ENCODE data around the gene TSHZ3.

TSHZ3 gene

DNA sequence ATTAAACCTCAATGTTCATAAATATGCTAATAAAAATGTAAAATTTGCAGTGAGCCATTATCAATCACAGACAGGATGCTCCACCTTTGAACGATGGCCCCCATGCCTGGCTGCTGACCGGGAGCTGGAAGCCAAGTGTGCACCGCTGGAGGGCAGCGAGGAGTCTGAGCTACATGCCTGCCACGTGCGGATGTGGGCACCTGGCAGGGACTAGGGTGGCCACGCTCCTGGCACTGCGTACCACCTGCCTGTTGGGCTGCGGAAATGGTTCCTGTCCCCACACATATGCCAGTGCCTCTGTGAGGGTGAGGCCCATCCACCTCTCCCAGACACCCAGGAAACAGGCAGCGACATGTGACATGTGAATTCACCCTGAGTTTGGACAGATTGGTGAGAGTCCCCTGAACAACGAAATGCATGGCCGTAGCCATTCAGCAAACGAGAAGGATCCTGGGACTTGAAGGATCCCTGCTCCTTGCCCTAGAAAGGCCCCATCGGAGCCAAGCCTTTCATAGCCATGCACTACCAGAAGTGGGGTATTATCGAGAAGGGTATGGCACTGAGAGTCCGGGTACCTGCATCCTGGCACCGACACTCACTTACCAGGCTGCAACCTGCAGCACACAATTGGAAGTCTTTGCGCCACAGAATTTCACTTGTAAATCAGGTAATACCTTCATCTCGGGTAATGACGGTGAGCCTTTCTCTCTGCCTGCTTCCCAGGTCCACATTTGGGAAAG is 35.8 kb downstream of the TSHZ3 start:
- no peak for DNase-seq (ENCODE audit: low read depth, low spot score)

- no peak for DNase-seq (ENCODE audit: low read depth, low spot score)
Observed at GRCh38 chr19:31312677-31313244, 36.5 kb downstream of the TSHZ3 start.

DNA sequence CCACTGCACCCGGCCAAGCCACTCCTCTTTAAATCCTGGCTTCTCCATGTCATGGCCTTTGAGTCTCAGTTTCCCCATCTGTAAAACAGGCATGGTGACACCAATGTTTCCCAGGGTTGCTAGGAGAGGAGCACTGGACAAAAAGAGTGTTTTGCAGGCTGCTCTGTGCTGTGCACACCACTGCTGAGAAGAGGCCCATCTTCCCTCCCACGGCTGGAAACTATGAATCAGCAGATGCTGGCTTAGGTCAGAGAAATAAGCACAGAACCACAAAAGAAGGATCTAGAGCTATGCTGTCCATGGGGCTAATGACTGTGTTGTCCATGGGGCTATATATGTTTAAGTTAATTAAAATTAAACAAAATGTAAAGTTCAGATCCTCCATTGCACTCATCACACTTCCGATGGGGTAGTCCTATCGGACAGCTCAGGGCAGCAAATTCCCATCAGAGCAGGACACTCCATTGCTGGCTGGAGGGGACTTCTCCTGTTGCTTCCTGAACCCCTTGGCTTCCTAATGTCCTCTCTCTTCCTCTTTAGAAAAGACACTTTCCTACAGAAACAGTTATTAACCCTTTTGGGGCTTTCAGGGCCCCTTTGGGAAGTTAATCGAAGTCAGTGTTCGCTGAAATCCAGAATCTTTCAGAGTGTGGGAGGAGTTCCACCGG is 37.1 kb downstream of the TSHZ3 start:
- DNase-seq (ENCODE audit: low read depth, low spot score), result peak; percentile 59

DNA sequence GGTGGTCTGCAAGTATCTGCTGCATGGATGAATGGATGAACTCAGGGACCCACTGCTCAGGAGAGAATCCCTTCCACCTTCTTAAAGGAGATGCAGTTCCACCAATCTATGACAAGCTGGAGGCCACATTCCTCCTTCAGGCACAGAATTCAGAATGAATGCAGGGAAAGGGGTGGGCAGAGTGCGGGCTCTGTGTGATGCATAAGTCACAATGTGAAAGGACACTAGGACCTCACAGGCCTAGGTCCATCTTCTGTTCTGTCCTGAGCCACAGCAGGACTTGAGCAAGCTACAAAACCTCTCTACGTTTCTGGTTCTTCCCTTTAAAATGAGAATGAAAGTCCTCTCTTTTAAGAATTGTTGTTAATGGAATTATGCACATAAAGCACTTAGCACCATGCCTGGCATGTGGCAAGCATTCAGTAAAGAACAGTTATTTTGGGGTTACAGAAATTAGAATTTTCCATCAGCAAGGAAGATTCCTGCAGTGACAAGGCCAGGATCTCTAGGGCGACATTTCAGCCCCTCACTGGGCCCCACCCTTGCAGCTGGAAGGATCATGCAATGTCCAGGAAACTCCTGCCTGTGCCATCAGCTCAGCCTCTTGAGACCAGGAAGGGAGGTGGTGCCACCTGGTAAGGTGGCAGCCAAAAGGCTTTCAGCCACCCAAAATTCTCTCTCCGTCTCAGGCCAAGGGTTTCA is 38.7 kb downstream of the TSHZ3 start:
- DNase-seq (ENCODE audit: low read depth, low spot score), result no peak

- DNase-seq (ENCODE audit: low read depth, low spot score), result no peak
Observed at GRCh38 chr19:31308781-31309180, 40.5 kb downstream of the TSHZ3 start.

DNA sequence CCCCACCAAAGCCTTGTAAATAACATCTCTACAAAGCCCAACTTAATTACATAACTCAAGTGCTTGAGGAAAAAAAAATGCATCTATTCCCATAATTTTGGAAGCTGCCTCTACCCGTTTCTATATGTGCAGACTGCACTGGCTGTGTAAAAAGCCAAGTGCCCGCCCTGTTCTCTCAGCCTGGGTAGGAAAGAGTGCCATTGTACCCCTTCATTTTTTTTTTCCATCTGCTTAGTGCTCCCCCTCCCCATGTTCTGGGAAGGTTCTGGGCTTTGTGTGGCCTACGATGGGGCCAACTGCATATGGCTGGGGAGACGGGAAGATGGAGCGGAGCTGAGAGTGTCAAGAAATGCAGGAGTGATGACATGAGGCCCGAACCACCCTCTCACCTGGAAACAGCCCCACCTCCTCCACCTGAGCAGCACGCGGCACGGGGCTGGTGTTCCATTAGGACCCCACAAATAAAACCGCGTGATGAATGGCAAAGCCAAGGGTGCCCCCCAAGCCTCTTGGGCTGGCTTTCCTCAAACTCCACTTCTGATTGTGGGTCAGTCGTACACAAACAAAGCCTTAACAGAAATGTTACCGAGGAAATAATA is 42.1 kb downstream of the TSHZ3 start:
- DNase-seq (ENCODE audit: low read depth, low spot score), result no peak

- DNase-seq (ENCODE audit: low read depth, low spot score), result no peak
Observed at GRCh38 chr19:31306006-31306753, 43.1 kb downstream of the TSHZ3 start.

DNA sequence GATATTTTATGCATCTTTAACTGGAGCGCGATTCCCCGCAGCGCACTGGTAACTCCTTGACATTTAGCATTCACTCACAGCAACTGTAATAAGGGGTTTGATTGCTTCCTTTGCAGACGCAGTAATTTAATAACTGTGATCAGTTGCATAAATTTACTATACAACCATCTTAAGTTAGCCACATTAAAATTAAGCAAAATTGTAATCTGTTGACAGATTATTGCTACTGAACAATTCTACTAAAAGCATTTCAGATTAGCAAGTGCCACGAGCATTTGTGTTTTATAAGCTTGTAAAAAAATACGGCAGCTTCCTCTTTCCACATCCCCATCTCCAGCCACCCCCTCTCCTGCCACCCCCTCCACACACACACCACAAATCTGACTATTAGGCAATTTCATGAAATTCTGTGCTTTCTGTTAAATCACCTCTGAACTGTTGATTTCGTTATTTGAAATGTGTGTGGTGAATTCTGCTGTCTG is 44.4 kb downstream of the TSHZ3 start:
- no peak for DNase-seq (ENCODE audit: low read depth, low spot score)

DNA sequence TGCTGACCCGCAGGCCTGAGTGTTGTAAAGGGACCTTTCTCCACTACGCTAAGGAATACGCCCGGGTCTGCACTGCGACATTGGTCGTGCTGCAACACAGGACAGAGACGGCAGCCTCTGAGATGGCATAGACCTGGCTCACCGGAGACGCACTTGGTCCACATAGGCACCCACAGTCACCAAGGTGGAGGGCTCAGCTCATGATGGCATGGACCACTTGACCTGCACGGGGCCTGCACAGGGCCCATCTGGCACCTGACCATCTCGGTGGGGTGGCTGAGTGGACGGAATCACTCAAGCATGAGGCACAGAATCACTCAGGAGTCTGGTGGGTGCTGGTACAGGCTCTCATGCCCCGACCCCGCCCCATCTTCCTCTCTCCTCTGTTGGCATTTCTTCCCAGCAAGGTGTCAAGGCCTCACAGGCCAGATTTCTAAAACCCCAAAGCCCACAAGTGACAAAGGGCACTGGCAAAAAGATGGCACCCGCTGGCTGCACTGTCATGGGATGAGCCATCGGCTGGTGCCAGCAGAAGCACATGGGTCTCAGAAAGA is 45.9 kb downstream of the TSHZ3 start:
- DNase-seq (ENCODE audit: low read depth, low spot score), result no peak

DNA sequence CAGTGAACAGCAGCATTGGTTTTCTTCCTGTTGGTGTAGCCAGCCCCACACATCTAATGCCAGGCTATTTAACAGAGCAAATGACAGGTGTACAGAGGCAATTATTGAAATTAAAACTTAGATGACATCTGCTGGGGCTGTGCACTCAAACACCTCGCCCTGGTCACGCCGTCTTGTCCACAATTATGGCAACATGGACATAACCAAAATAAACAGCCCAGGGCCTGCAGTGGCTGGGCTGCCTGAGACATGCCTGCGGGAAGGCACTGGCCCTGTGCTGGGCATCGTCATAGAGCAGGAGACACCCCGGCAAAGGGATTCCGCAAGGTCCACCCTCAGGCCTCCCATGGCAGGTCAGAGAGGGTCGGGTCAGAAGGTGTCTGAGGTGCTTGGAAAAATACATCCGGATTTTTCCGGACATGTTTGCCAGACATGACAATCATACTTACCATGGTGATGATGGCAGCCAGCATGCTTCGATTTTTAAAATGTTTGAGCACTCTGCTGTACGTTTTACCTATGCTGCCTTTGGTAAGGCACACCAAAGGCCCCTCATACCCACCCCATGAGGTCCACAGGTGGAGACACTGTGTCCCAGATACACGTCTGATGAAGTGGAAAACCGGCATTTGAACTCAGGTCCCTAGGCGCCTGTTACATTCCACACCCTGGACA is 47.8 kb downstream of the TSHZ3 start:
- no peak for DNase-seq (ENCODE audit: low read depth, low spot score)

GRCh38 chr19:31300422-31300821 is 48.8 kb downstream of the TSHZ3 start:
- no peak for DNase-seq (ENCODE audit: low read depth, low spot score)

DNA sequence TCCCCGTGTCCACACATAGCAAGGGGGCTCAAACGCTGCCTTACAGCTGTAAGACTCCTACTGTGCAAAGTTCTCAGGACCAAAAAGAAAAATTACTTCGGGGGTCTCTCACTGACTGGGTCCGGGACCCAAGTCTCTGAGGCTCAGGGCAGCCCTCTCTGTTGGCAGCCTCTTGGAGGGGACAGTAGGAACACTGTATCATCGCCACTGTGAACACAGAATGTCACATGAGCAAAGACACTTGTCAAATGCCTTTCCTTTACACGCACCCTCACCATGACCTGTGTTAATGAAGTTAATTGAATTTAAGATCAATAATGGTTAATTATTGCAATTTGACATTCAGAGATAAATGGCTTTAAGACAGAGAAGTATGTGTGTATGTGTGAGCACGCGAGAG is 49.6 kb downstream of the TSHZ3 start:
- DNase-seq (ENCODE audit: low read depth, low spot score), result no peak

DNA sequence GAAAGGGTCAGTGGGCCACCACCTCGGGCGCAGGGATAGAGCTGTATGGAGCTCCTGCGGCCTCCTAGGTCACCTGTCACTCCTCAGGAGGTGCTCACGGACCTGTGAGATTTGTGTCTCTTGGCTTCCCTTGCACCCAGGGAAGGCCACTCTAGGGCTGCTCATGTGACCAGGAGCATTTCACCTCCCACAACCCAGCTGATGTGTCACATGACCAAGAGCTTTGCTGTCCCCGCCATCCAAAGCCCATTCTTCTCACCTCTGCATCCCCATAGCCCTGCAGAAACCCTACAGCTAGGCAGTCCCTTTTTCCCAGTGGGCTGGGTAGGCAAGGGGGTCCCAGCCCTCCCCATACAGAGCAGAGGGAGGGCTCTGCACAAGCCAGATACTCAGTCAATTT is 51.2 kb downstream of the TSHZ3 start:
- no peak for DNase-seq (ENCODE audit: low read depth, low spot score)

DNA sequence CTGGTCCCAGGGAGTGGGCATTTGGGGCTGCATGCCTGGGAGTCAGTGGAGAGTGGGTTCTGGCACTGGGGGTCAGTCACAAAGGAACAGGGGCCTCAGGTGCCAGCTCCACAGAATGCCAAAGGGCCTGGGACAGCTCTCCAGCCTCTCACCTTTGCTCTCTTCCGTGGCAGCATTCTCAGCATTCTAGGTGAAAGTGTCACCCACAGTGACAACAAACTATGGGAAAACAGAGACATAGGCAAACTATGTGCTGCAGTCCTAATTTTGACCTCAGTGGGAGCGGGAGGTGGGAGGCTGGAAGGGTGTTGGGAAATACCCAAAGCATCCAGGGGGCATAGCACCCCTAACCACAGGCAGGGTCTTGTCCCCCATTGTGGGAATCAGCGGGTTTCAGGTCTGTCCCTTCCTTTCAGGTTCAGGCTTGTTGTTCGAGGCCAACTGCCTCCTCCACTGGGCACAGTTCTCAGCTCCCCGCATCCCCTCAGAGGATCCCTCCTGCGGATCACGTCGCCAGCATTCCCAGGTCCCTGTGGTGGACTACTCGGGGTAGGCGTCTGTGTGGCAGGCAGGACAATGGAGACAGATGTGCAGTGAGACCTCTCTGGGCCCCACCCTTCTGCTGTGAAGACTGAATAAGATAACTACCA is 52.4 kb downstream of the TSHZ3 start:
- DNase-seq (ENCODE audit: low read depth, low spot score), result no peak

- no peak for DNase-seq (ENCODE audit: low read depth, low spot score)
Observed at GRCh38 chr19:31294189-31294588, 55.0 kb downstream of the TSHZ3 start.

GRCh38 chr19:31292639-31293185 is 56.5 kb downstream of the TSHZ3 start:
- DNase-seq (ENCODE audit: low read depth, low spot score), result no peak

- DNase-seq (ENCODE audit: low read depth, low spot score), result no peak
Observed at GRCh38 chr19:31290931-31291590, 58.2 kb downstream of the TSHZ3 start.

GRCh38 chr19:31289976-31290375 is 59.3 kb downstream of the TSHZ3 start:
- no peak for DNase-seq (ENCODE audit: low read depth, low spot score)

- DNase-seq (ENCODE audit: low read depth, low spot score), result no peak
Observed at GRCh38 chr19:31289381-31289880, 59.8 kb downstream of the TSHZ3 start.

Data from astrocyte of the hippocampus (primary cell).